ENCODE measurements around the gene SPP1. TPM values are rescaled to one million over a fixed set of nuclear protein-coding genes. Genes with fewer than 3 reads are reported as not detected.

The SPP1 gene
- total RNA-seq, 4 donors from 2014 or later = 4.3 to 31.2 (median 19.3) TPM; not detected in 1

DNA sequence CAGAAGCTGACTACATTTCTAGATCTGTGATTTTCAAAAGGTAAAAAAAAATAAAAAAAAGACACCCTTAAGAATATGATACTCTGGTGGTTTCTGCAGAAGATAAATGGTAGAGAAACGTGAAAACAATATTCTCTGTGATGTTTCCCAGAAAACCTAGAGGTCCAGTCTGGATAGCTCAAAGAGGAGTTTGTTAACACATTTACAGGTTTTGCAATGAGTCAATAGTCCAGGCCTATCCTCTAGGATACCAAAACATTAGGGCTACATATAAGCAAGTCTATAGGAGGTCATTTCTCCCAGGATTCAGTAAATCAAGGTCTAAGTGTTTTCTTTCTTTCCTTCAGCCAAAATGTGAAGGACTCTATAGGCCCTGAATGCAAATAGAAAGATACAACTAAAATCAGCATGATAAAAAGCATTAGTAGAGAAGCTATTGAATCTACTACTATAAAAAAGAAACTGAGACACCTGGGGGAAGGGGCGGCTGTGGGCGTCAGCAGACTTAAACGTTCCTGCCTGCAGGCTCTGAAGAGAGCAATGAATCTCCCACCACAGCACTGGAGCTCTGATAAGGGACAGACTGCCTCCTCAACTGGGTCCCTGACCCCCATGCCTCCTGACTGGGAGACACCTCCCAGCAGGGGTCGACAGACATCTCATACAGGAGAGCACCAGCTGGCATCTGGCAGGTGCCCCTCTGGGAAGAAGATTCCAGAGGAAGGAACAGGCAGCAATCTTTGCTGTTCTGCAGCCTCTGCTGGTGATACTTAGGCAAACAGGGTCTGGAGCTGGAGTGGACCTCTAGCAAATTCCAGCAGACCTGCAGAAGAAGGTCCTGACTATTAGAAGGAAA, 33.7 kb upstream of the SPP1 start:
- H3K9me3 ChIP-seq = no peaks in the 10 kb centered on the region
- H3K27me3 ChIP-seq = no peaks in the 10 kb centered on the region
- no peaks in the 10 kb centered on the region for H3K4me1 ChIP-seq
- H3K36me3 ChIP-seq = no peaks in the 10 kb centered on the region
- TF ChIP-seq POLR2A (IDR thresholded peaks at IDR 0.05) (no peak), CTCF (IDR thresholded peaks at IDR 0.05) (no peak)
- no peak overlapping the region for H3K27ac ChIP-seq
- H3K4me3 ChIP-seq = no peak overlapping the region
- DNase-seq = no peak

DNA sequence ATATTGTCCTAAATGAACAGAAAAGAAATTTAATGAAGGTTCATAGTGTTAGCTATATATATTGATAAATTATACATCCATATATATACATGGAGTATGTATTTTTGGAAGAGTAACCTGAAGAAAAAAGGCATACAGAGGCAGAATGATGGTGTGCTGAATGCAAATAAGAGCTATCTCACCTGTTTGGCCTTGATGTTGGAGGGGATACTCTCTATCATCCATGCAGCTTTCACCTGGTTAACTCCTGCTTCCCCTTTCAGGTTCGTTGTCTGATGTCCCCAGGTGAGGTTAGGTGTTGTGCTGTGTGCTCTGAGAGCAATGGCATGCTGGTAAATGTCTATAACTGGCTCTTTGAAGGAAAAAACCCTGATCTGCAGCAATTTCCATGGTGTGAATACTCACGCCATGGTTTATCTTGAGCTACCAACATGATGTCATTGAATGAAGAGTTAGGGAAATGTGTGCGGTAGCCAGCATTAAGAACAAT, 31.8 kb upstream of the SPP1 start:
- H3K9me3 ChIP-seq = no peaks in the 10 kb centered on the region
- DNase-seq = no peak
- no peaks in the 10 kb centered on the region for H3K27me3 ChIP-seq
- no peaks in the 10 kb centered on the region for H3K36me3 ChIP-seq
- no peaks in the 10 kb centered on the region for H3K4me1 ChIP-seq
- no peak overlapping the region for H3K4me3 ChIP-seq
- no peak overlapping the region for H3K27ac ChIP-seq
- TF ChIP-seq CTCF (IDR thresholded peaks at IDR 0.05) (no peak), POLR2A (IDR thresholded peaks at IDR 0.05) (no peak)

GRCh38 chr4:87944967-87945366, 30.5 kb upstream of the SPP1 start:
- TF ChIP-seq CTCF (IDR thresholded peaks at IDR 0.05) = no peak
- Histone ChIP-seq H3K4me3 (no peak overlapping the region), H3K9me3 (no peaks in the 10 kb centered on the region), H3K27me3 (no peaks in the 10 kb centered on the region), H3K4me1 (no peaks in the 10 kb centered on the region), H3K27ac (no peak overlapping the region), H3K36me3 (no peaks in the 10 kb centered on the region)
- no peak for DNase-seq

DNA sequence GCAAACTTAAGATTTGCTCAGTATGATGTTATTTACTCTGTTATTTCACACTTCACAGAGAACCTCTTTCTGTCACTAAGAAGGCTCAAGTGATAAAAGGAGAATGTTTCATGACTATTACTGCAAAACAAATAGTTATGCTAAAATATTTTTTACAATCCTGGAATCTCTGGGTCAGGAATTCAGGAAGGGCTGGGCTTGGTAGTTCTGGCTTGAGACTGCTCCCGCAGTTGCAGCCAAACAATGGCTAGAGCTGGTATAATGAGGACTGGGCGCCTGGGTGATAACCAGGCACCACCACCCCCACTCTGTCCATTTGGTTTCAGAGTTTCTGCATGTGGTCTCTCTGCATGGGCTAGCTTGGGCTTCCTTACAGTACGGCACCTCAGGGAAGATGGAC, 28.7 kb upstream of the SPP1 start:
- no peak overlapping the region for H3K27ac ChIP-seq
- no peak overlapping the region for H3K4me3 ChIP-seq
- H3K36me3 ChIP-seq = no peaks in the 10 kb centered on the region
- TF ChIP-seq POLR2A (IDR thresholded peaks at IDR 0.05) = no peak
- TF ChIP-seq CTCF (IDR thresholded peaks at IDR 0.05) = no peak
- no peaks in the 10 kb centered on the region for H3K4me1 ChIP-seq
- H3K27me3 ChIP-seq = no peaks in the 10 kb centered on the region
- no peak for DNase-seq
- H3K9me3 ChIP-seq = no peaks in the 10 kb centered on the region

GRCh38 chr4:87947381-87948160, 27.9 kb upstream of the SPP1 start:
- Histone ChIP-seq H3K4me3 (no peak overlapping the region), H3K27ac (no peak overlapping the region), H3K27me3 (no peaks in the 10 kb centered on the region), H3K4me1 (no peaks in the 10 kb centered on the region), H3K9me3 (no peaks in the 10 kb centered on the region), H3K36me3 (no peaks in the 10 kb centered on the region)
- no peak for TF ChIP-seq POLR2A (IDR thresholded peaks at IDR 0.05)
- no peak for TF ChIP-seq CTCF (IDR thresholded peaks at IDR 0.05)
- DNase-seq = no peak

Measured in Peyer's patch (tissue), 4 donors.